Progenitor cell of endocrine pancreas (in vitro differentiated cells): Measurements from ENCODE around the gene TMC6. TPM values are rescaled to one million over a fixed set of nuclear protein-coding genes. Genes with fewer than 3 reads are reported as not detected.

ENCODE experiments used
- DNase-seq: peaks from one replicate; pipeline ENCODE4 v3.0.0; 2021; ENCODE audit warnings: low spot score; ENCODE audit not compliant: unreplicated experiment
- H3K27ac Mint-ChIP-seq: 2 replicates; pipeline ENCODE4 v1.8.0; 2021; ENCODE audit warnings: mild to moderate bottlenecking, moderate library complexity, mixed read lengths
- H3K27me3 Mint-ChIP-seq: 2 replicates; pipeline ENCODE4 v1.8.0; 2021; ENCODE audit warnings: mixed read lengths
- H3K36me3 Mint-ChIP-seq: 2 replicates; pipeline ENCODE4 v1.8.0; 2022; ENCODE audit warnings: mixed read lengths; ENCODE audit not compliant: insufficient read depth
- H3K4me1 Mint-ChIP-seq: 2 replicates; pipeline ENCODE4 v1.8.0; 2021; ENCODE audit warnings: low read depth, mixed read lengths
- H3K4me3 Mint-ChIP-seq: 2 replicates; pipeline ENCODE4 v1.8.0; 2021; ENCODE audit warnings: low read depth, mild to moderate bottlenecking, moderate library complexity, mixed read lengths
- H3K9me3 Mint-ChIP-seq: 2 replicates; pipeline ENCODE4 v1.8.0; 2021; ENCODE audit warnings: low read depth, mixed read lengths
- total RNA-seq: library from RNA; stranded (reverse); gene quantifications from 2 replicates; pipeline ENCODE4 v1.2.1, GENCODE V29; 2021
- TF ChIP-seq, protein P1 (sequence below): fragments of 200-600 bp; sonication (generic); IDR thresholded peaks from one replicate; pipeline ENCODE4 v1.5.0; 2021; ENCODE audit warnings: antibody characterized with exemption, mild to moderate bottlenecking; ENCODE audit not compliant: unreplicated experiment

Gene TMC6
- total RNA-seq, 1 donor from 2014 or later, result 134 TPM

DNA sequence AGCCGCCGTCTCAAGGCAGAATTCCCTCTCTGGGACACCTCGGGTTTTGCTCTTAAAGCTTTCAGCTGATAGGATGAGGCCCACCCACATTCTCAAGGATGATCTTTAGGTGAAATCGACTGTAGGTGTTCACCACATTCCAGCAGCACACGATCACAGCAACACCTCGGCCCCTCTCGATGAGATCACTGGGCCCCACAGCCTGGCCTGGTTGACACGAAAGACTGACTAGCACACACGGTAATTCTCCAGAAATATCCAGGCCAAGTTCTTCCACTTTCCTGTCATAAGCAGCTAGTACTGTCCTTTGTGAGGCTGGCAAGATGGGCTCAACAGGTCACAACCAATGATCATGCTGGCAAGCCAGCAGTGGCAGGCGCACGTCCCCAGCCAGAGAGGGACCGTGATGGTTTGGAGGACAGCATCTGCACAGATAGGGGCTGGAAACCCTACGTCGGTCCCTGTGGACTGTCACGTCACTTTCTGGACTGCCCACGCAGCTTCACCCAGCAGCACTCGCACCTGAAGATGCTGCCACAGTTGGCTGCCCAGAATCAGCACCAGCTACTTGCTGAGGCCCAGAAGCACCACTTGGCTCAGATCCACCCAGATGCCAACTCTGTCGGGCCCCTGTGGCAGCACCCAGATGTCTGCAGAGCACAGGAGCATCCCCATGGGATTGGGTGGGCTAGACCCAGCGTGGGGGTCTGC is 17.4 kb downstream of the TMC6 start:
- H3K27ac Mint-ChIP-seq, result no peak overlapping the region
- DNase-seq, result no peak
- TF ChIP-seq, protein P1, sequence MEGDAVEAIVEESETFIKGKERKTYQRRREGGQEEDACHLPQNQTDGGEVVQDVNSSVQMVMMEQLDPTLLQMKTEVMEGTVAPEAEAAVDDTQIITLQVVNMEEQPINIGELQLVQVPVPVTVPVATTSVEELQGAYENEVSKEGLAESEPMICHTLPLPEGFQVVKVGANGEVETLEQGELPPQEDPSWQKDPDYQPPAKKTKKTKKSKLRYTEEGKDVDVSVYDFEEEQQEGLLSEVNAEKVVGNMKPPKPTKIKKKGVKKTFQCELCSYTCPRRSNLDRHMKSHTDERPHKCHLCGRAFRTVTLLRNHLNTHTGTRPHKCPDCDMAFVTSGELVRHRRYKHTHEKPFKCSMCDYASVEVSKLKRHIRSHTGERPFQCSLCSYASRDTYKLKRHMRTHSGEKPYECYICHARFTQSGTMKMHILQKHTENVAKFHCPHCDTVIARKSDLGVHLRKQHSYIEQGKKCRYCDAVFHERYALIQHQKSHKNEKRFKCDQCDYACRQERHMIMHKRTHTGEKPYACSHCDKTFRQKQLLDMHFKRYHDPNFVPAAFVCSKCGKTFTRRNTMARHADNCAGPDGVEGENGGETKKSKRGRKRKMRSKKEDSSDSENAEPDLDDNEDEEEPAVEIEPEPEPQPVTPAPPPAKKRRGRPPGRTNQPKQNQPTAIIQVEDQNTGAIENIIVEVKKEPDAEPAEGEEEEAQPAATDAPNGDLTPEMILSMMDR, result no peak
- peaks cover 2% of the 10 kb centered on the region for H3K4me1 Mint-ChIP-seq
- no peaks in the 10 kb centered on the region for H3K9me3 Mint-ChIP-seq
- peaks cover 19% of the 10 kb centered on the region for H3K36me3 Mint-ChIP-seq
- no peaks in the 10 kb centered on the region for H3K27me3 Mint-ChIP-seq
- H3K4me3 Mint-ChIP-seq, result no peak overlapping the region

GRCh38 chr17:78110363-78111015 is 18.1 kb downstream of the TMC6 start:
- DNase-seq, result no peak
- H3K36me3 Mint-ChIP-seq, result peaks cover 19% of the 10 kb centered on the region
- H3K9me3 Mint-ChIP-seq, result no peaks in the 10 kb centered on the region
- H3K4me3 Mint-ChIP-seq, result no peak overlapping the region
- TF ChIP-seq, protein P1, result no peak
- no peaks in the 10 kb centered on the region for H3K27me3 Mint-ChIP-seq
- H3K27ac Mint-ChIP-seq, result no peak overlapping the region
- peaks cover 2% of the 10 kb centered on the region for H3K4me1 Mint-ChIP-seq

GRCh38 chr17:78109489-78109761 is 19.1 kb downstream of the TMC6 start:
- peaks cover 22% of the 10 kb centered on the region for H3K36me3 Mint-ChIP-seq
- DNase-seq, result no peak
- no peak overlapping the region for H3K4me3 Mint-ChIP-seq
- no peaks in the 10 kb centered on the region for H3K9me3 Mint-ChIP-seq
- H3K27me3 Mint-ChIP-seq, result no peaks in the 10 kb centered on the region
- TF ChIP-seq, protein P1, result no peak
- H3K4me1 Mint-ChIP-seq, result peaks cover 2% of the 10 kb centered on the region
- no peak overlapping the region for H3K27ac Mint-ChIP-seq

DNA sequence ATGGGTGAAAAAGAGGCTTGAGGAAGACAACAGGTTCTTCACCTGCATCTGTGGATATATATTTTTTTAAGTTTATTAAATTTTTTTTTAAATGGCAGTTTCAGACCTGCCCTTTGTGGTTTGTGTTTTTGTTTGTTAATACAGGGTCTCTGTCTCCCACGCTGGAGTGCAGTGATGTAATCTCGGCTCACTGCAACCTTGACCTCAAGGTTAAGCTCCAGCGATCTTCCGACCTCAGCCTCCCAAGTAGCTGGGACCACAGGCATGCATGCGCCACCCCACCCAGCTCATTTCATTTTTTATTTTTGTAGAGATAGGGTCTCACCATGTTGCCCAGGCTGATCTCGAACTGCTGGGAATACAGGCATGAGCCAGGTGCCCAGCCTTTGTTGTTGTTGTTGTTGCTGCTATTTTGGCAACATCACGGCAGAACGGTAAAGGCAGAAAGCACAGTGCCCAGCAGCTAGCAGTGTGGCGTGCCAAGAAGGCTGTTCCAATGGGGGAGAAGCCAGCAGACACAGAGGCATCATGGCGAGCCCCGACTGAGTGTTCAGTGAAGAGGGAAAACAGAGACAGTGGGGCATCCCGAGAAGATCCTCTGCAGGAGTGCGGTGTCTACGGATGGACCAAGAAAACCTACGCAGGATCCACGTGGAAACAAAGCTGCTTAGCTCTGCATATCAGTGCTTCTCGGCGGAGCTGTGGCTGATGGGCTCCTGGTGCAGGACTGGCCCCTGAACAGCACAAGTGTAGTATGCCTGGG is 19.6 kb downstream of the TMC6 start:
- peaks cover 21% of the 10 kb centered on the region for H3K36me3 Mint-ChIP-seq
- peaks cover 2% of the 10 kb centered on the region for H3K4me1 Mint-ChIP-seq
- TF ChIP-seq, protein P1, result no peak
- H3K27ac Mint-ChIP-seq, result no peak overlapping the region
- no peak for DNase-seq
- H3K9me3 Mint-ChIP-seq, result no peaks in the 10 kb centered on the region
- H3K27me3 Mint-ChIP-seq, result no peaks in the 10 kb centered on the region
- no peak overlapping the region for H3K4me3 Mint-ChIP-seq

DNA sequence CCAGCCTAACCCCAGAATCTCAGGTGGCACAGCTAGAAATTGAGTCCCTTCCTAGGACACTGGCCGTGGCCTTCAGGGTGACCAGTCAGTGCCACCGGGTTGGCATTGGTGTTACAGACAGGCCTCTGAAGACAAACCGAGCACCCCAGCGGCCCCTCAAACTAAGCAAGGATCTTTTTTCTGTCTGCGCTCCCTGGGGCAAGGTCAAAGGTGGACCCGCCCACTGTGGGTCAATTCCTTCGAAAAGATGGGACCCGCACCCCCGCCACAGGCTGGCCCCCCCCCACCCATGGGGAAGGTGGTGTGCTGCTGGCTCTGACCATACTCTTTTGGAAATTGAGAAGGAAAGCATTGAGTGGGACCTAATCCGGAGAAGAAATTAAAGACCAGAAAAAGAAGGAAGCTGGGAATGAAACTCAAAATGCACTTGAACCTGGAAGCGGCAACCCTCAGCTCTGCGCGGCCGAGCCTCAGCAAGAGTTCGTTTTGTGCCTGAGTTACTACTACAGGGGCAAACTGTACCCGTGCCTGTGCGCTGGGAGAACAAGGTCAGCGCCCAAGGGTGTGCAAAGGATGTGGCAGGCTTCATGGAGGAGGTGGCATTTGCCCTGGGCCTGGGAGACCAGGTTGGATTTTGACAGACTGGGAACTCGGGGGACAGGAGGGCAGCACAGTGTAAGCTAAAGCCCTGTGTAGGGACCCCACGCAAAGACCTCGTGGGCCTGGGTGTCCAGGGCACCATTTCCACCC is 20.4 kb downstream of the TMC6 start:
- peaks cover 2% of the 10 kb centered on the region for H3K4me1 Mint-ChIP-seq
- no peak overlapping the region for H3K27ac Mint-ChIP-seq
- peaks cover 23% of the 10 kb centered on the region for H3K36me3 Mint-ChIP-seq
- no peaks in the 10 kb centered on the region for H3K9me3 Mint-ChIP-seq
- DNase-seq, result no peak
- H3K27me3 Mint-ChIP-seq, result no peaks in the 10 kb centered on the region
- H3K4me3 Mint-ChIP-seq, result no peak overlapping the region
- TF ChIP-seq, protein P1, result no peak
